HepG2 (cell line): ENCODE measurements around the gene GDPD5. TPM values are rescaled to one million over a fixed set of nuclear protein-coding genes. Genes with fewer than 3 reads are reported as not detected.

ENCODE experiments used
- ATF4 ChIP-seq, 2 experiments: fragments of 450-650 bp in 1 of 2; sonication (generic) in 1 of 2; formaldehyde crosslinking; IDR thresholded peaks; 2 replicates each; pipeline versions ENCODE4 v1.5.0 to v1.8.0; 2020 to 2022; ENCODE audit warnings: mild to moderate bottlenecking in 1 of 2, missing genetic modification reagents in 1 of 2
- KDM5B ChIP-seq: sonication (generic); formaldehyde crosslinking; IDR thresholded peaks from 2 replicates; pipeline ENCODE4 v1.4.0; 2020; ENCODE audit warnings: missing genetic modification reagents, mild to moderate bottlenecking, borderline replicate concordance
- MAFG ChIP-seq: sonication (generic); formaldehyde crosslinking; IDR thresholded peaks from 2 replicates; pipeline ENCODE4 v1.5.1; 2020; ENCODE audit warnings: mild to moderate bottlenecking, missing genetic modification reagents
- MAZ ChIP-seq, 2 experiments: sonication (generic) in 1 of 2; formaldehyde crosslinking in 1 of 2; IDR thresholded peaks; 2 replicates each; pipeline versions ENCODE4 v1.5.0 to v1.6.1; 2012 to 2020; ENCODE audit warnings: low read depth in 2 of 2, mild to moderate bottlenecking in 2 of 2, borderline replicate concordance in 1 of 2, improper control_type of control experiment in 1 of 2, low read length in 1 of 2, missing genetic modification reagents in 1 of 2, moderate library complexity in 1 of 2
- MTA3 ChIP-seq: sonication (generic); formaldehyde crosslinking; IDR thresholded peaks from 2 replicates; pipeline ENCODE4 v1.4.0; 2020; ENCODE audit warnings: missing genetic modification reagents
- RARA ChIP-seq: IDR thresholded peaks from 2 replicates; pipeline ENCODE4 v1.6.1; 2016; ENCODE audit warnings: missing genetic modification reagents, missing compliant biosample characterization
- RBFOX2 ChIP-seq: fragments of 200-400 bp; formaldehyde crosslinking; IDR thresholded peaks from 2 replicates; pipeline ENCODE4 v1.6.1; 2017; ENCODE audit warnings: low read depth, mild to moderate bottlenecking, low read length
- SP2 ChIP-seq: sonication (generic); formaldehyde crosslinking; IDR thresholded peaks from 2 replicates; pipeline ENCODE4 v1.5.1; 2020; ENCODE audit warnings: mild to moderate bottlenecking, missing genetic modification reagents
- XRCC5 ChIP-seq: fragments of 200-400 bp; formaldehyde crosslinking; optimal IDR thresholded peaks from 2 replicates; pipeline ENCODE3; 2017; ENCODE audit warnings: mild to moderate bottlenecking, low read length
- ZBTB39 ChIP-seq: sonication (generic); formaldehyde crosslinking; IDR thresholded peaks from 2 replicates; pipeline ENCODE4 v1.5.0; 2020; ENCODE audit warnings: missing genetic modification reagents
- ZNF33B ChIP-seq: sonication (generic); formaldehyde crosslinking; IDR thresholded peaks from 2 replicates; pipeline ENCODE4 v1.5.1; 2020; ENCODE audit warnings: mild to moderate bottlenecking, missing genetic modification reagents
- ZNF564 ChIP-seq: sonication (generic); formaldehyde crosslinking; IDR thresholded peaks from 2 replicates; pipeline ENCODE4 v1.8.1; 2023; ENCODE audit warnings: mild to moderate bottlenecking, missing genetic modification reagents
- ZNF660 ChIP-seq: sonication (generic); formaldehyde crosslinking; IDR thresholded peaks from 2 replicates; pipeline ENCODE4 v1.5.1; 2020; ENCODE audit warnings: mild to moderate bottlenecking, low read depth, missing genetic modification reagents, borderline replicate concordance
- ZNF749 ChIP-seq: sonication (generic); formaldehyde crosslinking; IDR thresholded peaks from 2 replicates; pipeline ENCODE4 v1.8.0; 2022; ENCODE audit warnings: mild to moderate bottlenecking, missing genetic modification reagents, moderate library complexity, borderline replicate concordance
- ZNF770 ChIP-seq: sonication (generic); formaldehyde crosslinking; IDR thresholded peaks from 2 replicates; pipeline ENCODE4 v1.5.0; 2020; ENCODE audit warnings: mild to moderate bottlenecking, missing genetic modification reagents
- ZXDC ChIP-seq: sonication (generic); formaldehyde crosslinking; IDR thresholded peaks from 2 replicates; pipeline ENCODE4 v1.5.0; 2020; ENCODE audit warnings: mild to moderate bottlenecking, missing genetic modification reagents
- polyA plus RNA-seq, 8 experiments: library from polyadenylated mRNA; depleted of rRNA in 3 of 8; stranded (reverse) in 7 of 8; unstranded in 1 of 8; fragments of >200 nt; fragmentation: Illumina TruSeq in 4 of 8; extraction: Trizol in 4 of 8; gene quantifications; 2 replicates each; pipeline versions ENCODE4 v1.2.1 to v1.2.3, GENCODE V29; 2011 to 2016; ENCODE audit warnings: low read depth in 4 of 8, missing spikeins in 1 of 8, mixed read lengths in 1 of 8; ENCODE audit not compliant: insufficient read depth in 1 of 8
- total RNA-seq, 5 experiments: library from RNA; depleted of rRNA; stranded (reverse); fragments of >200 nt; fragmentation: Illumina TruSeq; extraction: Trizol; gene quantifications; 2 replicates each; pipeline ENCODE4 v1.2.3, GENCODE V29; 2016; ENCODE audit warnings: low read depth in 1 of 5

The GDPD5 gene
- total and polyA plus RNA-seq, 2 of the 13 experiments (the other 11 are each of a cell fraction or from before 2014, with no cell fraction given) = 55.0 to 67.5 TPM

- TF ChIP-seq MAZ (IDR thresholded peaks at IDR 0.05; ENCODE audit: borderline replicate concordance, low read depth, low read length) (peak; percentile 40; the same call in 1 of the 2 replicates), MAZ (CRISPR knock-in tag; IDR thresholded peaks at IDR 0.05; ENCODE audit: low read depth) (no peak), ZNF660 (CRISPR knock-in tag) (no peak), KDM5B (peak; percentile 10; the same call in 1 of the 2 replicates), ZNF564 (CRISPR knock-in tag) (peak; percentile 58; the same call in 1 of the 2 replicates), ZXDC (peak; percentile 74; the same call in 1 of the 2 replicates), SP2 (CRISPR knock-in tag) (peak; percentile 66), XRCC5 (peak; percentile 12), RARA (CRISPR knock-in tag) (no peak), MAFG (no peak), ZNF33B (CRISPR knock-in tag) (no peak), MTA3 (CRISPR knock-in tag) (no peak), ZBTB39 (CRISPR knock-in tag) (0 out of 2 replicates have a peak, but pooled peaks have one; percentile 22), ATF4 (CRISPR knock-in tag; IDR thresholded peaks at IDR 0.05) (no peak), RBFOX2 (peak; percentile 90), ZNF770 (CRISPR knock-in tag) (peak; percentile 61; the same call in 1 of the 2 replicates), ZNF749 (CRISPR knock-in tag) (0 out of 2 replicates have a peak, but pooled peaks have one; percentile 61)
Observed at GRCh38 chr11:75562048-75562835, 36.5 kb upstream of the GDPD5 start, which contains the start of gene SERPINH1 (continued).
